K562 (cell line): Measurements from ENCODE around the gene GLOD4.
"Not testable (repeated sequence)": the region's sequence is repeated elsewhere in the genome, so short reads cannot be mapped to it uniquely, and the experiment has no call there.

Experiments used
- EP300 ChIP-seq: IDR thresholded peaks from 2 replicates; pipeline ENCODE4 v1.6.1; 2012; ENCODE audit warnings: low read length, improper control_type of control experiment
- HMG20B ChIP-seq: fragments of 250-450 bp; sonication (Bioruptor Pico); IDR thresholded peaks from 2 replicates; pipeline ENCODE4 v1.5.0; 2021; ENCODE audit warnings: mild to moderate bottlenecking
- JUND ChIP-seq, 2 experiments: IDR thresholded peaks; 2 replicates in 1 of 2; 3 replicates in 1 of 2; pipeline ENCODE4 v1.6.1; 2011; ENCODE audit warnings: borderline replicate concordance in 2 of 2, low read depth in 2 of 2, low read length in 2 of 2, improper control_type of control experiment in 1 of 2, missing biosample characterization in 1 of 2, missing genetic modification characterization in 1 of 2, missing genetic modification reagents in 1 of 2
- MAFK ChIP-seq: IDR thresholded peaks from 2 replicates; pipeline ENCODE4 v1.6.1; 2011; ENCODE audit warnings: low read length, improper control_type of control experiment
- PCBP1 ChIP-seq: fragments of 200-400 bp; formaldehyde crosslinking; IDR thresholded peaks from 2 replicates; pipeline ENCODE4 v1.6.1; 2018; ENCODE audit warnings: mild to moderate bottlenecking, low read depth, low read length; ENCODE audit not compliant: poor library complexity, severe bottlenecking
- TCFL5 ChIP-seq: fragments of 250-450 bp; sonication (Bioruptor Pico); conservative IDR thresholded peaks from 2 replicates; pipeline ENCODE4 v1.6.1; 2021; ENCODE audit warnings: mild to moderate bottlenecking, moderate library complexity, matching md5 sums
- TF ChIP-seq, protein P1 (sequence below), 3 experiments: IDR thresholded peaks in 2 of 3; conservative IDR thresholded peaks in 1 of 3; 2 replicates each; pipeline ENCODE4 v1.5.1; 2011 to 2012; ENCODE audit warnings: low read length in 3 of 3, mild to moderate bottlenecking in 3 of 3, control low read depth in 2 of 3, improper control_type of control experiment in 1 of 3, inconsistent platforms in 1 of 3, low read depth in 1 of 3, mixed read lengths in 1 of 3, moderate library complexity in 1 of 3; ENCODE audit not compliant: insufficient read depth in 2 of 3
- TF ChIP-seq, protein P2 (sequence below), 2 experiments: fragments of 200-800 bp in 1 of 2; sonication (Bioruptor generic) in 1 of 2; sonication (generic) in 1 of 2; formaldehyde crosslinking in 1 of 2; IDR thresholded peaks in 1 of 2; conservative IDR thresholded peaks in 1 of 2; 2 replicates each; pipeline versions ENCODE4 v1.5.0 to v1.6.1; 2016 to 2020; ENCODE audit warnings: missing compliant biosample characterization in 1 of 2, missing genetic modification characterization in 1 of 2, missing genetic modification reagents in 1 of 2
- TF ChIP-seq, protein P3 (sequence below): sonication (generic); formaldehyde crosslinking; IDR thresholded peaks from 2 replicates; pipeline ENCODE4 v1.9.0; 2022; ENCODE audit warnings: mild to moderate bottlenecking, missing genetic modification reagents
- TF ChIP-seq, protein P4 (sequence below): IDR thresholded peaks from 2 replicates; pipeline ENCODE4 v1.6.1; 2016; ENCODE audit warnings: missing genetic modification characterization, missing compliant biosample characterization

GRCh38 chr17:789931-790873 is 8.1 kb upstream of the GLOD4 start:
- not testable (repeated sequence) for TF ChIP-seq MAFK; JUND (IDR thresholded peaks at IDR 0.05; ENCODE audit: borderline replicate concordance, low read depth, low read length); JUND (tag; IDR thresholded peaks at IDR 0.05; ENCODE audit: borderline replicate concordance, low read depth, low read length); HMG20B; PCBP1; TCFL5 (CRISPR knock-in tag); EP300
- TF ChIP-seq, protein P1, sequence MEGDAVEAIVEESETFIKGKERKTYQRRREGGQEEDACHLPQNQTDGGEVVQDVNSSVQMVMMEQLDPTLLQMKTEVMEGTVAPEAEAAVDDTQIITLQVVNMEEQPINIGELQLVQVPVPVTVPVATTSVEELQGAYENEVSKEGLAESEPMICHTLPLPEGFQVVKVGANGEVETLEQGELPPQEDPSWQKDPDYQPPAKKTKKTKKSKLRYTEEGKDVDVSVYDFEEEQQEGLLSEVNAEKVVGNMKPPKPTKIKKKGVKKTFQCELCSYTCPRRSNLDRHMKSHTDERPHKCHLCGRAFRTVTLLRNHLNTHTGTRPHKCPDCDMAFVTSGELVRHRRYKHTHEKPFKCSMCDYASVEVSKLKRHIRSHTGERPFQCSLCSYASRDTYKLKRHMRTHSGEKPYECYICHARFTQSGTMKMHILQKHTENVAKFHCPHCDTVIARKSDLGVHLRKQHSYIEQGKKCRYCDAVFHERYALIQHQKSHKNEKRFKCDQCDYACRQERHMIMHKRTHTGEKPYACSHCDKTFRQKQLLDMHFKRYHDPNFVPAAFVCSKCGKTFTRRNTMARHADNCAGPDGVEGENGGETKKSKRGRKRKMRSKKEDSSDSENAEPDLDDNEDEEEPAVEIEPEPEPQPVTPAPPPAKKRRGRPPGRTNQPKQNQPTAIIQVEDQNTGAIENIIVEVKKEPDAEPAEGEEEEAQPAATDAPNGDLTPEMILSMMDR (IDR thresholded peaks at IDR 0.05 in 2 of 3, conservative IDR thresholded peaks at IDR 0.05 in 1 of 3; ENCODE audit: insufficient read depth in 2 of 3, low read depth in 1 of 3, low read length in 3 of 3) = not testable (repeated sequence)
- TF ChIP-seq, protein P2, sequence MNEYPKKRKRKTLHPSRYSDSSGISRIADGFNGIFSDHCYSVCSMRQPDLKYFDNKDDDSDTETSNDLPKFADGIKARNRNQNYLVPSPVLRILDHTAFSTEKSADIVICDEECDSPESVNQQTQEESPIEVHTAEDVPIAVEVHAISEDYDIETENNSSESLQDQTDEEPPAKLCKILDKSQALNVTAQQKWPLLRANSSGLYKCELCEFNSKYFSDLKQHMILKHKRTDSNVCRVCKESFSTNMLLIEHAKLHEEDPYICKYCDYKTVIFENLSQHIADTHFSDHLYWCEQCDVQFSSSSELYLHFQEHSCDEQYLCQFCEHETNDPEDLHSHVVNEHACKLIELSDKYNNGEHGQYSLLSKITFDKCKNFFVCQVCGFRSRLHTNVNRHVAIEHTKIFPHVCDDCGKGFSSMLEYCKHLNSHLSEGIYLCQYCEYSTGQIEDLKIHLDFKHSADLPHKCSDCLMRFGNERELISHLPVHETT (CRISPR knock-in tag; conservative IDR thresholded peaks at IDR 0.05 in 1 of 2, IDR thresholded peaks at IDR 0.05 in 1 of 2) = not testable (repeated sequence)
- TF ChIP-seq, protein P3, sequence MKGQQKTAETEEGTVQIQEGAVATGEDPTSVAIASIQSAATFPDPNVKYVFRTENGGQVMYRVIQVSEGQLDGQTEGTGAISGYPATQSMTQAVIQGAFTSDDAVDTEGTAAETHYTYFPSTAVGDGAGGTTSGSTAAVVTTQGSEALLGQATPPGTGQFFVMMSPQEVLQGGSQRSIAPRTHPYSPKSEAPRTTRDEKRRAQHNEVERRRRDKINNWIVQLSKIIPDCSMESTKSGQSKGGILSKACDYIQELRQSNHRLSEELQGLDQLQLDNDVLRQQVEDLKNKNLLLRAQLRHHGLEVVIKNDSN (CRISPR knock-in tag) = not testable (repeated sequence)
- TF ChIP-seq, protein P4, sequence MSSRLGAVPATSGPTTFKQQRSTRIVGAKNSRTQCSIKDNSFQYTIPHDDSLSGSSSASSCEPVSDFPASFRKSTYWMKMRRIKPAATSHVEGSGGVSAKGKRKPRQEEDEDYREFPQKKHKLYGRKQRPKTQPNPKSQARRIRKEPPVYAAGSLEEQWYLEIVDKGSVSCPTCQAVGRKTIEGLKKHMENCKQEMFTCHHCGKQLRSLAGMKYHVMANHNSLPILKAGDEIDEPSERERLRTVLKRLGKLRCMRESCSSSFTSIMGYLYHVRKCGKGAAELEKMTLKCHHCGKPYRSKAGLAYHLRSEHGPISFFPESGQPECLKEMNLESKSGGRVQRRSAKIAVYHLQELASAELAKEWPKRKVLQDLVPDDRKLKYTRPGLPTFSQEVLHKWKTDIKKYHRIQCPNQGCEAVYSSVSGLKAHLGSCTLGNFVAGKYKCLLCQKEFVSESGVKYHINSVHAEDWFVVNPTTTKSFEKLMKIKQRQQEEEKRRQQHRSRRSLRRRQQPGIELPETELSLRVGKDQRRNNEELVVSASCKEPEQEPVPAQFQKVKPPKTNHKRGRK (tag) = not testable (repeated sequence)
